Measurements from ENCODE around the gene PSMC1. TPM values are rescaled to one million over a fixed set of nuclear protein-coding genes. Genes with fewer than 3 reads are reported as not detected.
A peak's percentile ranks its signal among the peaks of the same experiment; 100 is the strongest.

Gene PSMC1
- total and polyA plus RNA-seq, 10 of the 15 experiments (the other 5 are each of a cell fraction or from before 2014, with no cell fraction given), result 97.4 to 286 (median 209) TPM

DNA sequence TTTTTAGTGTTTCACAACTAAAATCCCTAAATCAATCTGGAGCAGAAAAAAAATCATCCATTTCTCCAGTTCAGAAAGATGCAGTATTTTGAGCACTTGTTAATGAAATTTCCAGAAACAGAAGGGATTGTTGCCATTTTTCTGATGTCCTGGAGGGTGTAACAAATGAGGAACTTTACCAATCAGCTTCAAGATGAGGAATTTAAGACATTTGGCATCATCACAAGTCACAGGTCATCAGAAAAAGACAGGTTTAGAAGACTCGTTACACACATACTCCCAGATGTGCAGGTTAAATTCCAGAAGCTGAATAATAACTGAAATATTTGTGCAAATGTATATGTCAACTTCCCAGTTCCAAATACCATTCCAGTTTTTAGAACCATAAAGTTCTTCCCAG lies 482 bp upstream of the PSMC1 start:
- ChIA-PET POLR2A (no interaction called here), CTCF (interaction anchor here (2.0 kb wide), 1 partner anchor 20 kb away, joined by 7 read pairs; no protein-coding TSS in a partner anchor), RAD21 (ENCODE audit: unreplicated experiment) (no interaction called here), SMC1A (ENCODE audit: uncharacterized antibody, unreplicated experiment) (interaction anchor here (0.8 kb wide), 1 partner anchor 15 kb away, joined by 3 read pairs; no protein-coding TSS in a partner anchor)
- Histone ChIP-seq H4K20me1 (ENCODE audit: control insufficient read depth, insufficient read depth) (no peaks in the 10 kb centered on the region), H3K9ac (ENCODE audit: control insufficient read depth, insufficient read depth, low read length) (peak overlapping the region; percentile 89), H3K27me3 (replicated peaks in 1 of 2; ENCODE audit: control insufficient read depth in 2 of 2, insufficient read depth in 2 of 2, low read length in 1 of 2) (no peaks in the 10 kb centered on the region), H3K36me3 (ENCODE audit: control insufficient read depth in 2 of 2, insufficient read depth in 2 of 2, low read length in 1 of 2) (peaks cover 3 to 15% of the 10 kb centered on the region in 2 experiments; a peak in 3 of 4 replicates), H3K4me1 (ENCODE audit: control insufficient read depth, insufficient read depth, low read length) (no peaks in the 10 kb centered on the region), H3K79me2 (ENCODE audit: control insufficient read depth, insufficient read depth, low read length) (peaks cover 32% of the 10 kb centered on the region), H3K27ac (ENCODE audit: control insufficient read depth, insufficient read depth) (peak overlapping the region; percentile 87; the same call in 1 of the 2 replicates), H2AFZ (ENCODE audit: control insufficient read depth, low read depth, low read length) (peak overlapping the region; percentile 94), H3K9me3 (replicated peaks; ENCODE audit: control insufficient read depth, insufficient read depth, low read length) (no peaks in the 10 kb centered on the region), H3K4me2 (ENCODE audit: control insufficient read depth, insufficient read depth) (peak overlapping the region; percentile 74), H3K4me3 (peak overlapping the region; percentile 87; the same call in 1 of the 2 replicates)
- FAIRE-seq (peak; percentile 13), DNase-seq (ENCODE audit: low read depth, low spot score) (no peak), ATAC-seq (no peak)
- WGBS (ENCODE audit: insufficient coverage, insufficient replicate concordance, low lambda C conversion rate, missing lambda C conversion rate), result 0% methylated on average over 1 of the region's 1 CpG
- no TSS peak for BruUV-seq (replicated peaks)
- intact Hi-C loops (cut with micrococcal nuclease; ENCODE audit: unreplicated experiment) (loop anchor here (2.0 to 5.0 kb wide), 2 partner anchors 77 to 126 kb away; no protein-coding TSS in a partner anchor), in situ Hi-C loops (cut with MboI) (no loop called here)
- TF ChIP-seq POLR2AphosphoS2 (IDR thresholded peaks at IDR 0.05; ENCODE audit: low read depth, low read length) (no peak), SREBF2 (IDR thresholded peaks at IDR 0.05; ENCODE audit: low read length) (no peak), TBL1XR1 (IDR thresholded peaks at IDR 0.05; ENCODE audit: low read depth, low read length) (no peak), RCOR1 (conservative IDR thresholded peaks at IDR 0.05; ENCODE audit: low read depth, low read length) (no peak), CHD1 (IDR thresholded peaks at IDR 0.05; ENCODE audit: low read depth, low read length) (no peak), SUPT20H (IDR thresholded peaks at IDR 0.05; ENCODE audit: borderline replicate concordance, control insufficient read depth, low read depth, low read length) (no peak), ZNF207 (IDR thresholded peaks at IDR 0.05; ENCODE audit: borderline replicate concordance) (no peak), RAD21 (IDR thresholded peaks at IDR 0.05; ENCODE audit: insufficient read depth, low read depth, low read length) (no peak), ETV6 (conservative IDR thresholded peaks at IDR 0.05 in 1 of 2, IDR thresholded peaks at IDR 0.05 in 1 of 2; ENCODE audit: borderline replicate concordance in 1 of 2, low read depth in 1 of 2) (no peak)
- TF ChIP-seq, protein P1, sequence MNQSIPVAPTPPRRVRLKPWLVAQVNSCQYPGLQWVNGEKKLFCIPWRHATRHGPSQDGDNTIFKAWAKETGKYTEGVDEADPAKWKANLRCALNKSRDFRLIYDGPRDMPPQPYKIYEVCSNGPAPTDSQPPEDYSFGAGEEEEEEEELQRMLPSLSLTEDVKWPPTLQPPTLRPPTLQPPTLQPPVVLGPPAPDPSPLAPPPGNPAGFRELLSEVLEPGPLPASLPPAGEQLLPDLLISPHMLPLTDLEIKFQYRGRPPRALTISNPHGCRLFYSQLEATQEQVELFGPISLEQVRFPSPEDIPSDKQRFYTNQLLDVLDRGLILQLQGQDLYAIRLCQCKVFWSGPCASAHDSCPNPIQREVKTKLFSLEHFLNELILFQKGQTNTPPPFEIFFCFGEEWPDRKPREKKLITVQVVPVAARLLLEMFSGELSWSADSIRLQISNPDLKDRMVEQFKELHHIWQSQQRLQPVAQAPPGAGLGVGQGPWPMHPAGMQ (IDR thresholded peaks at IDR 0.05; ENCODE audit: borderline replicate concordance), result no peak
